Mesodermal cell (in vitro differentiated cells): ENCODE data around the gene SH3BGRL2.
A peak's percentile ranks its signal among the peaks of the same experiment; 100 is the strongest.
"Not testable (repeated sequence)": the region's sequence is repeated elsewhere in the genome, so short reads cannot be mapped to it uniquely, and the experiment has no call there.

Experiments
- H3K27ac ChIP-seq: 2 replicates; pipeline ENCODE4 v1.7.0; 2013; ENCODE audit warnings: mild to moderate bottlenecking, low read depth, low read length, moderate library complexity; ENCODE audit not compliant: severe bottlenecking
- H3K36me3 ChIP-seq: 2 replicates; pipeline ENCODE4 v1.7.1; 2013; ENCODE audit warnings: mild to moderate bottlenecking, low read length, moderate library complexity; ENCODE audit not compliant: control insufficient read depth, insufficient read depth
- H3K4me1 ChIP-seq: one replicate; pipeline ENCODE4 v1.7.1; 2013; ENCODE audit warnings: mild to moderate bottlenecking, low read length; ENCODE audit not compliant: insufficient read depth, control insufficient read depth, poor library complexity, severe bottlenecking
- H3K4me3 ChIP-seq: 2 replicates; pipeline ENCODE4 v1.7.0; 2013; ENCODE audit warnings: low read length, control low read depth, mild to moderate bottlenecking; ENCODE audit not compliant: insufficient read depth, poor library complexity, severe bottlenecking; ENCODE audit errors: extremely low read depth
- H3K9me3 ChIP-seq: 2 replicates; pipeline ENCODE4 v1.7.1; 2013; ENCODE audit warnings: mild to moderate bottlenecking, low read length, moderate library complexity; ENCODE audit not compliant: control insufficient read depth
- WGBS, 2 experiments: methylation state at CpG; one replicate each; pipeline ENCODE4 v1.1.5; 2013; ENCODE audit warnings: missing lambda C conversion rate in 2 of 2; ENCODE audit not compliant: insufficient coverage in 2 of 2; 5-methylcytosine and 5-hydroxymethylcytosine counted together

The SH3BGRL2 gene

DNA sequence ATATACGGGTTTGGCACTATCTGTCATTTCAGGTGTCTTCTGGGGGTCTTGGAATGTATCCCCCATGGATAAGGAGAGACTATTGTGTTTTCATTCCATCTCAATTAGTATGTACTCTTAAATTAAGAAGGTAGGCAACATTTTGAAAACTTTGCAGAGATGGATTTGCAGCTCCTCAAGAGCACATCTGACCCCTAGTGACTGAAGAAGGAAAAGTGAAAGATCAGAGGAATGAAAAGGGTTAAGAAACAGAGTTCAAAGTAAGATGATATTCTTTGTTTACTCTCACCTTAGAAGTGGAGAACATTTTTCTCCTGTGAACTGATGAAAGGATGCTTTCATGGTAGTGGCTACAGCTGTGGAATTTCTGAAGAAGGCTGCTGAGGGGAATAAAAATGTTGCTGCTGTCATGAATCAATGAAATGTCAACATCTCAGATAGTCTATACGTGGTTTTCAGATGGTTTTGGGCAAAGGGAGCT is 41.5 kb downstream of the SH3BGRL2 start:
- H3K36me3 ChIP-seq = peaks cover 4% of the 10 kb centered on the region
- 83 to 86% methylated on average over 1 of the region's 2 CpGs for WGBS, 2 experiments
- no peaks in the 10 kb centered on the region for H3K9me3 ChIP-seq
- peaks cover 10% of the 10 kb centered on the region for H3K4me1 ChIP-seq
- H3K4me3 ChIP-seq = no peak overlapping the region
- H3K27ac ChIP-seq = no peak overlapping the region

DNA sequence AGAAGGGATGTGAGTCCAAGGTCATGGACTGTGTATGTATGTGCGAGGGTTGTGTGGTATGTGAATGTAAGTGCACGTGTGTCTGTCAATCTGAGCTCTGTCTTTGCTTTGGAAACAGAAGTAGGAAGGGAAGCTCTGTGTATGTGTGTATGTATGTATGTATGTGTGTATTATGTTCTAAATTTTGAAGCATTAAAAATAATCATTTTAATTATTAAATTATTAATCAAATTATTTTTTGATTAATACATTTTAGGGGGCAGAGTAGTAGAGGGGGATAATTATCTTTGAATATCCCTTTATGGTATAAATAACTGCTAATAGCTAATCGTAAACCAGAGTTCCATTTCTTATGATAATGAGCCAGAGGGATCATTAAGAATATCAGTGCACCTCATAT is 42.8 kb downstream of the SH3BGRL2 start:
- H3K9me3 ChIP-seq = no peaks in the 10 kb centered on the region
- H3K4me3 ChIP-seq = no peak overlapping the region
- H3K27ac ChIP-seq = no peak overlapping the region
- 100% methylated on average over 2 of the region's 3 CpGs for WGBS, 2 experiments
- H3K36me3 ChIP-seq = peaks cover 4% of the 10 kb centered on the region
- H3K4me1 ChIP-seq = peaks cover 10% of the 10 kb centered on the region

GRCh38 chr6:79676785-79677736 is 45.9 kb downstream of the SH3BGRL2 start:
- Histone ChIP-seq H3K4me1 (peaks cover 2% of the 10 kb centered on the region), H3K4me3 (no peak overlapping the region), H3K9me3 (no peaks in the 10 kb centered on the region), H3K36me3 (peaks cover 4% of the 10 kb centered on the region), H3K27ac (no peak overlapping the region)
- 90 to 96% methylated on average over 4 to 7 of the region's 8 CpGs for WGBS, 2 experiments

DNA sequence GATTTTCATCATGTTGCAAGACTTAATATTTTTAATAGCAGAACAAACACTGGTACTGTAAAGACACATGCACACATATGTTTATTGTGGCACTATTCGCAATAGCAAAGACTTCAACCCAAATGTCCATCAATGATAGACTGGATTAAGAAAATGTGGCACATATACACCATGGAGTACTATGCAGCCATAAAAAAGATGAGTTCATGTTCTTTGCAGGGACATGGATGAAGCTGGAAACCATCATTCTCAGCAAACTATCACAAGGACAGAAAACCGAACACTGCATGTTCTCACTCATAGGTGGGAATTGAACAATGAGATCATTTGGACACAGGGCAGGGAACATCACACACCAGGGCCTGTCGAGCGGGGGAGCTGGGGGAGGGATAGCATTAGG is 51.6 kb downstream of the SH3BGRL2 start:
- H3K4me3 ChIP-seq, H3K36me3 ChIP-seq, H3K4me1 ChIP-seq, H3K27ac ChIP-seq, H3K9me3 ChIP-seq: not testable (repeated sequence)
- WGBS, 2 experiments = 83% methylated on average over 1 of the region's 4 CpGs; no CpG with 5 or more reads in 1 of the 2 experiments

DNA sequence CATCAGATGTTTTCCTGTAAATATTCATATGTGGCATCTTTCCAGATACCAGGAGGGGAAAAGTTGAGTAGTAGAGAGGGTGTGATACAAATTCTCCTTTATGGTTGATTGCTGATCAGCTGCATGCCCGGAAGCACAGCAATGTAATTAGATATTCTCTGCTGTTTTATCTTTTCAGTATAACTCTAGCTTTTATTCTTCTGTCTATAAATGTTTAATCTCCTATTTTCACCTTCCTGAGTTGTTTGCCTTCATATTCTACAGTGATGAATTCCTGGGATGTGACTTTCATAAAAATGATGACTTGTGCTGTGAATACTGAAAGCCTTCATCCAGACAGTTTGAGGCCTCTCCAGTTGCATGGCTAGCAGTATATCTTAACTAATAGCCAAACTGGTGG is 53.7 kb downstream of the SH3BGRL2 start:
- H3K9me3 ChIP-seq = no peaks in the 10 kb centered on the region
- H3K27ac ChIP-seq = no peak overlapping the region
- no peaks in the 10 kb centered on the region for H3K4me1 ChIP-seq
- H3K36me3 ChIP-seq = no peaks in the 10 kb centered on the region
- no peak overlapping the region for H3K4me3 ChIP-seq
- no CpG with 5 or more reads among the region's 1 CpG for WGBS, 2 experiments

DNA sequence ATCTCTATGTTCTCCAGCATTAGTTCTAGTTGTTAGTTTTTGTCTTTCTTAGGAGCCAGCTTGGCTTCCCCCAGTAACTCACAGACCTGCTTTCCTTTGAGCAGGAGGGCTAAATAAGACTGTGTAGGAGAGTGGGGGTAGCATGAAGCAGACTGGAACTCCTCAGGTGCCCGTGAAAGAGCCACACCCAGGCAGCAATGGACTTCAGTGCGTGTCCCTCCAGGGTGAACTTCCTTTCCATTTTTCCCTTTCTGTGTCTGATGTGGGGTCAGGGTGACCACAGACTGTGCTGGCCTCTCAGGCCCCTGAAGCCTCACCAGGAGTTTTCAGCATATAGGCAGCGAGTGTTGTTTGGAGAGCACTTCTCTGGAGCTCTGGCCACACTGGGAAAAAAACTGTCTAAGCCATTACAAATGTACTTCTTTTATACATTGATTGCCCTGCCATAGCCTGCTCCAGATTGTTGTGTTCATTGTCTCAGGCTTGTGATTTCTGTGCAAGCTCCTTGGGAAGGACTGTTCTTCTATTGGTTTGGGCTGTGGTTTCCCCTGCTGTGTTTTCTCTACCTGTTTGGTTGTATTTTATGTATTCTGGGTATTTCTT is 55.7 kb downstream of the SH3BGRL2 start:
- no peaks in the 10 kb centered on the region for H3K9me3 ChIP-seq
- H3K27ac ChIP-seq = peak overlapping the region; percentile 13
- 67 to 100% methylated on average over 1 of the region's 3 CpGs for WGBS, 2 experiments

DNA sequence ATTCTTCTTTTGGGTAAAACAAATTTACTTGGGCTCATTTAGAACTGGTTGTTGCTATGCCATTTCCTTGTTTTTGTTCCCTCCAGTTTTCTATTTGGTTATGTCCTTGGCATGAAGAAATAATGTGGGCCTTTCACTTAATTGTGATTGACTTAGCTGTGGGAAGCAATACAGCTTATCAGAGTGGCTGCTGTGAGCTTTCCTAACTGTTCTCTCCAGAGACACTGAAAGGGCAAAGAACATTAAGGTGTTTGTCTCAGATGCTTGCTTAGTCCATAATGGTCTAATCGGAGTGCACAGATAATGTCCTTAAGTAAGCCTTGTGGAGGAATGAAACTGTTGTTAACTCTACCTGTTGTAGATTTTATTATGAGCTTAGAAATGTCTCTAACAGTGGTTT is 56.6 kb downstream of the SH3BGRL2 start:
- no peak overlapping the region for H3K27ac ChIP-seq
- H3K4me3 ChIP-seq = no peak overlapping the region
- H3K9me3 ChIP-seq = no peaks in the 10 kb centered on the region
- H3K36me3 ChIP-seq = no peaks in the 10 kb centered on the region
- H3K4me1 ChIP-seq = no peaks in the 10 kb centered on the region
- WGBS, 2 experiments = 100% methylated on average over 1 of the region's 1 CpG; no CpG with 5 or more reads in 1 of the 2 experiments

More for the DNA sequence above, 55.7 kb downstream of the SH3BGRL2 start:
- H3K36me3 ChIP-seq = no peaks in the 10 kb centered on the region
- H3K4me3 ChIP-seq = no peak overlapping the region
- H3K4me1 ChIP-seq = no peaks in the 10 kb centered on the region

GRCh38 chr6:79694156-79694555 is 63.0 kb downstream of the SH3BGRL2 start:
- 100% methylated on average over 1 of the region's 3 CpGs; no CpG with 5 or more reads in 1 of the 2 experiments for WGBS, 2 experiments
- Histone ChIP-seq H3K36me3 (no peaks in the 10 kb centered on the region), H3K9me3 (no peaks in the 10 kb centered on the region), H3K4me3 (no peak overlapping the region), H3K4me1 (no peaks in the 10 kb centered on the region), H3K27ac (no peak overlapping the region)

DNA sequence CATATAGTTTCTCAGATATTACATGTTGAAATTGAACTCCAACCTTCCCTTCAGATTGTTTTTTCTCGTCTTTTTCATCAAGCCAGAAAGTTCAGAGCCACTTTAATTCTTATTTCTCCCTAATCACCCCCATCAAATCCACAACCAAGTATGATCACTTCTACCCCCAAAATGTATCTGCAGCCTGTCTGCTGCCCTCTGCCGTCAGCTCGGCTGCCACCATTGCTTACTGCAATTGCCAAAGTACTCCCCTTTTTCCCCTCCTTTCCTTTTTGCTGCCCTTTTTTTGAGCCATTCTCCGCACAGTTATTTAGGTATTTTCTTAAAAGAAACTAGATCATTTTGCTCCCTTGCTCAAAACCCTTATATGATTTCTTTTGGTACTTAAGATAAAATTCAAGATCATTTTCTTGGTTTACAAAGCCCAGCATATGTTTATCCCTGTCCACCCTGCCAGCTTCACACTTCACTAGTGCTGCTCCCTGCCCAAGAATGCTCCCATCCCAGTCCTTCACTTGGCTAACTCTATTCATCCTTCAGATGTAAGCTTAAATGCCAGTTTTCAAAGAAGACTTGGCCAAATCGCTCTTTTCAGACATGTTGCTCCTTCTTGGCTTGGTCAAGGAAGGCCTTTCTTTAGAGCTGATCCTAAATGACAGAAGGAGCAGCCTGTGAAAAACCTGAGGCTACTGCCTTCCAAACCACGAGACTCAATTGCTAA is 63.7 kb downstream of the SH3BGRL2 start:
- Histone ChIP-seq H3K27ac (no peak overlapping the region), H3K9me3 (no peaks in the 10 kb centered on the region), H3K36me3 (no peaks in the 10 kb centered on the region), H3K4me1 (no peaks in the 10 kb centered on the region), H3K4me3 (no peak overlapping the region)
- 80 to 90% methylated on average over 5 of the region's 6 CpGs for WGBS, 2 experiments

DNA sequence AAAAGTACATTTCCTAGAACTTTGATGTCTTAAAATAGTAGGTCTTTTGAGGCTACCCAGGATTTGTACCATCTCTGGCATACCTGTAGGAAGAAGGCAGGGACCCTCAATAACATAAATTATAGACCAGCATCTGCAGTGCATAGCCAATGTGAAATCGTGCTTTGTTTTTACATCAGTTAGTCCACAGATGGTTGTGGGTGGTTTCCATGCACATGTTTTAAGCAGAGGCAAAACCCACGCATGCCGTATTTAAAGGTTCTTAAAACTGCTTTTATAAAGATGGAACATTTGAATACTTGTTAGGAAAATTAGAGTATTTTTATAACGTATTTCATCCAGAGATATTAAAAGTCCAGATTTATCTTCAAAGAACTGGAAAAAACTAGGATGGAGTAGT is 66.3 kb downstream of the SH3BGRL2 start:
- Histone ChIP-seq H3K9me3 (no peaks in the 10 kb centered on the region), H3K4me3 (no peak overlapping the region), H3K4me1 (no peaks in the 10 kb centered on the region), H3K36me3 (no peaks in the 10 kb centered on the region), H3K27ac (no peak overlapping the region)
- 100% methylated on average over 3 of the region's 4 CpGs for WGBS, 2 experiments
